ENCODE results near the gene C1orf232. TPM values are rescaled to one million over a fixed set of nuclear protein-coding genes. Genes with fewer than 3 reads are reported as not detected.
A peak's percentile ranks its signal among the peaks of the same experiment; 100 is the strongest.

C1orf232 gene
- total RNA-seq, 1 donor from 2014 or later: not detected

GRCh38 chr1:26169669-26170471, 1.1 kb upstream of the C1orf232 start, which contains the start of gene ZNF593:
TSS of gene ZNF593 (plus strand) at chr1:26169908. CDS start at chr1:26169984, 76 bp downstream.
- no peaks in the 10 kb centered on the region for H3K27me3 ChIP-seq (ENCODE audit: low read depth)
- TF ChIP-seq, protein P1, sequence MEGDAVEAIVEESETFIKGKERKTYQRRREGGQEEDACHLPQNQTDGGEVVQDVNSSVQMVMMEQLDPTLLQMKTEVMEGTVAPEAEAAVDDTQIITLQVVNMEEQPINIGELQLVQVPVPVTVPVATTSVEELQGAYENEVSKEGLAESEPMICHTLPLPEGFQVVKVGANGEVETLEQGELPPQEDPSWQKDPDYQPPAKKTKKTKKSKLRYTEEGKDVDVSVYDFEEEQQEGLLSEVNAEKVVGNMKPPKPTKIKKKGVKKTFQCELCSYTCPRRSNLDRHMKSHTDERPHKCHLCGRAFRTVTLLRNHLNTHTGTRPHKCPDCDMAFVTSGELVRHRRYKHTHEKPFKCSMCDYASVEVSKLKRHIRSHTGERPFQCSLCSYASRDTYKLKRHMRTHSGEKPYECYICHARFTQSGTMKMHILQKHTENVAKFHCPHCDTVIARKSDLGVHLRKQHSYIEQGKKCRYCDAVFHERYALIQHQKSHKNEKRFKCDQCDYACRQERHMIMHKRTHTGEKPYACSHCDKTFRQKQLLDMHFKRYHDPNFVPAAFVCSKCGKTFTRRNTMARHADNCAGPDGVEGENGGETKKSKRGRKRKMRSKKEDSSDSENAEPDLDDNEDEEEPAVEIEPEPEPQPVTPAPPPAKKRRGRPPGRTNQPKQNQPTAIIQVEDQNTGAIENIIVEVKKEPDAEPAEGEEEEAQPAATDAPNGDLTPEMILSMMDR (IDR thresholded peaks at IDR 0.05): peak; percentile 89
- no peaks in the 10 kb centered on the region for H3K9me3 ChIP-seq
- peak; percentile 96 for DNase-seq
- peaks cover 10% of the 10 kb centered on the region for H3K4me1 ChIP-seq
- no peaks in the 10 kb centered on the region for H3K36me3 ChIP-seq
- H3K27ac ChIP-seq: peak within 1 kb of the TSS; percentile 85
- intact Hi-C loops (cut with DNase I): no loop called here
- peak; percentile 97 to 98 for ATAC-seq
- H3K4me3 ChIP-seq: peak within 1 kb of the TSS; percentile 98

GRCh38 chr1:26169198-26169554, 413 bp upstream of the C1orf232 start:
- Histone ChIP-seq H3K4me3 (peak overlapping the region; percentile 98), H3K4me1 (peaks cover 14% of the 10 kb centered on the region), H3K36me3 (no peaks in the 10 kb centered on the region), H3K27me3 (ENCODE audit: low read depth) (no peaks in the 10 kb centered on the region), H3K27ac (peak overlapping the region; percentile 85), H3K9me3 (no peaks in the 10 kb centered on the region)
- TF ChIP-seq, protein P1 (IDR thresholded peaks at IDR 0.05): no peak
- intact Hi-C loops (cut with DNase I): no loop called here
- ATAC-seq (no peak), DNase-seq (no peak)

DNA sequence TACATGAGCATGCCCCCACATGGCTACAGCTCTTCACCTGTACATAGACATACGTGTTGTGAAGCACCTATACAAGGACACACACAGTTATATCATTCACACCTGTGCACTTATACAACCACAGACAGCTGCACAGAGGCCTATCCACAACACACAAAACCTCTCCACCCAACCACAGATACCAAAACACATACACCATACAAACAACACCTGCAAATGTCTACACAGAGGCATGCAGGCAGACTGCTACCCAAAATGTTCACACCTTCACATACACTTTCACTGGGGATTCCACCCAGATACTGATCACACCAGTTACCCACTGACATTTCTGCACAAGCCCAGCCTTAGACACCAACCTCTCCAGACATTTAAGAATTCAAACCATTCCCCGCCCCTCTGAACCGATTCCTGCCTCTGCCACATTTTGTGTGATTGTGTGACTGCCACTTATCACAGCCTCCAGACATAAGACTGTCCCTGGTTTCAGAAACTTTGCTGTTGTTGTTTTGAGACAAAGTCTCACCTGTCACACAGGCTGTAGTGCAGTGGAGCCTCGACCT, 2.0 kb downstream of the C1orf232 start:
- Histone ChIP-seq H3K27me3 (ENCODE audit: low read depth) (no peaks in the 10 kb centered on the region), H3K9me3 (no peaks in the 10 kb centered on the region), H3K4me1 (peaks cover 27% of the 10 kb centered on the region), H3K4me3 (no peak overlapping the region), H3K36me3 (no peaks in the 10 kb centered on the region), H3K27ac (no peak overlapping the region)
- intact Hi-C loops (cut with DNase I): no loop called here
- ATAC-seq (no peak), DNase-seq (no peak)
- TF ChIP-seq, protein P1 (IDR thresholded peaks at IDR 0.05): no peak

DNA sequence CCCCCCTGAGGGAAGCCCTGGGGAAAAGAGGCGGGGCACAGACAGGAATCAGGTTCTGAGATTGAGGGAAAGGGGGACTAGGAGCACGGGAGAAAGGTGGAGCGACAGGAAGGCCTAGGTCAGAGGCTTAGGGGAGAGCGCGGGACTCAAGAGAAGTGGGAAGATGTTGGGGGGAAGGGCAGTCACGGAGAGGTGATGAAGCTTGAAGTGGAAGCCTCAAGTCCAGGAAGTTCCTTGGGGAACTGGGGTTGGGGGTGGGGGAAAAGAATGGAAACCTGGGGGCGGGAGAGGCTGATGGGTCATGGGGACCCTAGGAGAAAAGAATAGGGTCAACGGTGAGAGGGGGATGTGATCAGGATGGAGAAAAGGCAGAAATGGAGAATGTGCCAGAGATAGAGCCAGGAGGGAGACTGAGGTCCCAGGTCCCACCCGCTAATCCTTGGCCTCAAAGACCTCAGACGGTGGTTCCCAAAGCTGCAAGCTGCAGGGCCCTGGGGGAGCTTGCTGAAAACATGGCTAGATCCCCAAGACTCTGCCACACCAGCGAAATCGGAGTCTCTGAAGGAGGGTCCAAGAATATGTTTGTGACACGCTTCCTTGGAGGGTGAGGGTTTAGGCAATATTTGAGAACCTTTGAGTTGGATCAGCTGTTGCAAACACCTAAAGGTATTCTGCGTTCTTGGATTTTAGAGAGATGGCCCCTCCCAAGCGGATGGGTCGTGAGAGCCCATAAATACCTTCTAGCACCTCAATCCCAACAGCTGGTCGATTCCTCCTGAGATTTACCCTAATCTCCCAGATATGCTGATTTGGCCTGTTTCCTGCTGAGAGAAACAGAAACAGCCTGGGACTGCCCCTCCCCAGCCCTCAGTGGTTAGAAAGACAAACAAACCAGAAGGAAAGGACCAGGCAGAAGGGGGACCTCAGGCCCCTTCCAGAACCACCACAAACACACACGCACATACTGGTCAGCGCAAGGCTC, 3.6 kb downstream of the C1orf232 start:
- H3K4me1 ChIP-seq: peaks cover 25% of the 10 kb centered on the region
- no peak overlapping the region for H3K27ac ChIP-seq
- intact Hi-C loops (cut with DNase I): no loop called here
- no peak for ATAC-seq
- H3K4me3 ChIP-seq: no peak overlapping the region
- TF ChIP-seq, protein P1 (IDR thresholded peaks at IDR 0.05): no peak
- no peaks in the 10 kb centered on the region for H3K9me3 ChIP-seq
- no peaks in the 10 kb centered on the region for H3K36me3 ChIP-seq
- peaks cover 10% of the 10 kb centered on the region for H3K27me3 ChIP-seq (ENCODE audit: low read depth)
- no peak for DNase-seq

Measured in lower lobe of right lung (tissue), 2 donors.